Cardiac muscle cell (in vitro differentiated cells and primary cell): ENCODE data around the gene KCNQ1. TPM values are rescaled to one million over a fixed set of nuclear protein-coding genes. Genes with fewer than 3 reads are reported as not detected.
A peak's percentile ranks its signal among the peaks of the same experiment; 100 is the strongest.

ENCODE experiments used
- DNase-seq, 2 donors: peaks; one replicate each; pipeline versions ENCODE4 v3.0.0 to v3.0.0-alpha.2; 2010 to 2017; ENCODE audit warnings: low read depth in 1 of 2, low spot score in 1 of 2
- H3K27ac ChIP-seq: fragments of 200-600 bp; sonication (generic); 2 replicates; pipeline ENCODE4 v1.5.1; 2016
- H3K27me3 ChIP-seq: fragments of 200-600 bp; sonication (generic); 2 replicates; pipeline ENCODE4 v1.6.0; 2016; ENCODE audit warnings: control low read depth
- H3K36me3 ChIP-seq: fragments of 200-600 bp; sonication (generic); 2 replicates; pipeline ENCODE4 v1.5.1; 2016; ENCODE audit warnings: control low read depth
- H3K4me1 ChIP-seq: fragments of 200-600 bp; sonication (generic); 2 replicates; pipeline ENCODE4 v1.8.1; 2017; ENCODE audit warnings: low read depth, mild to moderate bottlenecking, mixed run types
- H3K4me3 ChIP-seq: fragments of 200-600 bp; sonication (generic); 2 replicates; pipeline ENCODE4 v1.5.1; 2016; ENCODE audit warnings: mild to moderate bottlenecking
- H3K9me3 ChIP-seq: fragments of 200-600 bp; sonication (generic); 2 replicates; pipeline ENCODE4 v1.5.1; 2017; ENCODE audit warnings: low read depth, mild to moderate bottlenecking, control low read depth
- CTCF ChIP-seq: IDR thresholded peaks from 2 replicates; pipeline ENCODE4 v1.5.1; 2012; ENCODE audit warnings: low read depth, mild to moderate bottlenecking, low read length
- polyA plus RNA-seq: library from polyadenylated mRNA; unstranded; fragments of >200 nt; fragmentation: Nextera tagmentation; extraction: Ambion mirVana; gene quantifications from 2 replicates; pipeline ENCODE4 v1.2.1, GENCODE V29; 2016
- total RNA-seq: library from RNA; depleted of rRNA; stranded (reverse); fragments of >200 nt; gene quantifications from 2 replicates; pipeline ENCODE4 v1.2.3, GENCODE V29; 2016

Gene KCNQ1
- total and polyA plus RNA-seq, 2 experiments from 2014 or later = 13.9 to 18.6 TPM

- H3K27ac ChIP-seq = peak overlapping the region; percentile 98
- no peaks in the 10 kb centered on the region for H3K27me3 ChIP-seq
- DNase-seq = no peak
- H3K4me1 ChIP-seq = peaks cover 13% of the 10 kb centered on the region
- peaks cover 19% of the 10 kb centered on the region for H3K36me3 ChIP-seq
- TF ChIP-seq CTCF = no peak
- H3K4me3 ChIP-seq = no peak overlapping the region
- H3K9me3 ChIP-seq = no peaks in the 10 kb centered on the region
Observed at GRCh38 chr11:2398664-2399355, 46.0 kb upstream of the KCNQ1 start.

GRCh38 chr11:2399488-2400068, 45.2 kb upstream of the KCNQ1 start:
- TF ChIP-seq CTCF = no peak

GRCh38 chr11:2400069-2400761, 44.6 kb upstream of the KCNQ1 start, which contains the start of gene TSSC4:
Gene TSSC4, plus strand, starts transcription at chr11:2400750. Its CDS starts 1,884 bp downstream, at chr11:2402634.
- Histone ChIP-seq H3K4me1 (peaks cover 13% of the 10 kb centered on the region), H3K36me3 (peaks cover 19% of the 10 kb centered on the region)
- peak; percentile 100 for DNase-seq

More at GRCh38 chr11:2399488-2400068, 45.2 kb upstream of the KCNQ1 start:
- Histone ChIP-seq H3K9me3 (no peaks in the 10 kb centered on the region), H3K27me3 (no peaks in the 10 kb centered on the region), H3K27ac (peak overlapping the region; percentile 98), H3K36me3 (peaks cover 19% of the 10 kb centered on the region), H3K4me3 (peak overlapping the region; percentile 60), H3K4me1 (peaks cover 13% of the 10 kb centered on the region)
- DNase-seq = peak in 1 of 2 donors; percentile 43

GRCh38 chr11:2400762-2401435, 43.9 kb upstream of the KCNQ1 start:
- no peak for TF ChIP-seq CTCF
- no peaks in the 10 kb centered on the region for H3K27me3 ChIP-seq
- peaks cover 13% of the 10 kb centered on the region for H3K4me1 ChIP-seq
- peak overlapping the region; percentile 90 for H3K27ac ChIP-seq
- DNase-seq = no peak
- peak overlapping the region; percentile 93 for H3K4me3 ChIP-seq
- H3K36me3 ChIP-seq = peaks cover 19% of the 10 kb centered on the region
- no peaks in the 10 kb centered on the region for H3K9me3 ChIP-seq

More at GRCh38 chr11:2400069-2400761, 44.6 kb upstream of the KCNQ1 start, which contains the start of gene TSSC4:
- peak within 1 kb of the TSS; percentile 98 for H3K27ac ChIP-seq
- TF ChIP-seq CTCF = peak; percentile 97
- no peaks in the 10 kb centered on the region for H3K9me3 ChIP-seq
- peak within 1 kb of the TSS; percentile 93 for H3K4me3 ChIP-seq
- no peaks in the 10 kb centered on the region for H3K27me3 ChIP-seq

DNA sequence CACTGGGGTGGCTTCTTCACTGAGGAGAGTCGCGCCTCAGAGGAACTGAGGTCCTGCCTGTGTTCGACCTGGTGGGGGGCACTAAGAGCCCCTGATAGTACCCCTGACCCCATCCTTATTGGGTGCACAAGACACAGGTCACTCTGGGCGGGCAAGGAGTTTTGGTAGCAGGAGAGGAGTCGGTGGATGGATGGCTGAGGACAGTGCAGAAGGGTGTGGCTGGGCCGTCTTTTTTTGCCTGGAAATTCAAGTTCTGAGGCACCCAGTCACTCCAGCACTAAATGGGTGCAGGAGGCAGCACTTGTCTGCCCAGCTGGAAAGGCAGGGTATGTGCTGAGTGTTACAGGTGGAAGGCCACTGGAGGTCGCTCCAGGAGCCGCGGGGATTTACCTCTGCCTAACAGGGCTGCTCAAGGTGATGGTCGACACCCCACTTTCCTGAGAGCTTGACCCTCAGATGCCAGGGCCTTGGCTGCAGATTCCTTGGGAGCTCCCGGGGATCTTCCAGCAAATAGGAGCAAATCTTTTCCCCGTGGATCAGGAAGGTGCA, 43.3 kb upstream of the KCNQ1 start:
- DNase-seq = no peak
- Histone ChIP-seq H3K9me3 (no peaks in the 10 kb centered on the region), H3K27me3 (no peaks in the 10 kb centered on the region), H3K4me1 (peaks cover 13% of the 10 kb centered on the region), H3K27ac (peak overlapping the region; percentile 90), H3K36me3 (peaks cover 17% of the 10 kb centered on the region), H3K4me3 (peak overlapping the region; percentile 93)
- no peak for TF ChIP-seq CTCF
